ENCODE data around the gene ANK3. TPM values are rescaled to one million over a fixed set of nuclear protein-coding genes. Genes with fewer than 3 reads are reported as not detected.

ANK3 gene
- total and polyA plus RNA-seq, 2 donors (not counting 1 experiment from before 2014, with no cell fraction given) = 0.50 to 0.79 TPM

DNA sequence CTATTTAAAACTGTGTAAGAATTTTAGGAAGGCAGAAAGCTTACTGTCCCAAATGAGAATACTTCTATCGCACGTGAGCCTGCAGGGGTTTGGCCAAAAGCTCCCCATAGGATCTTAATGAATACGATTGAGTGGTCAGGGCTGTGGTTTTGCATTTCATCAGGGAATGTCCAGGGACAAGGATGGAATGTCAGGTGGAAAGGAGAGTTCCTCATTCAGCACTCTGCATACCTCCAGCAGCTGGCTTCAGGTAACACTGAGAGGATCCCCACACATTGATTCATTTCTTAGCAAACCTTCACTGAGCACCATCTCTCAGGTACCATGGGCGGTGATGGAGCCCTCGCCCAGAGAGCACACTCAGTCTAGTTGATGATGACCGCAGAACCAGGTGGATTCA is 27.2 kb downstream of the ANK3 start:
- Histone ChIP-seq H3K27me3 (ENCODE audit: control insufficient read depth, insufficient read depth, low read length) (peaks cover 2% of the 10 kb centered on the region), H3K79me2 (ENCODE audit: control insufficient read depth, insufficient read depth, low read length) (no peaks in the 10 kb centered on the region), H4K20me1 (ENCODE audit: control insufficient read depth, extremely low read depth, insufficient read depth, low read length) (no peaks in the 10 kb centered on the region), H3K36me3 (ENCODE audit: control insufficient read depth, insufficient read depth, low read length) (no peaks in the 10 kb centered on the region), H2AFZ (ENCODE audit: low read length) (no peak overlapping the region), H3K27ac (ENCODE audit: insufficient read depth, low read length) (no peak overlapping the region), H3K4me1 (ENCODE audit: control insufficient read depth, extremely low read depth, insufficient read depth, low read length) (no peaks in the 10 kb centered on the region), H3K4me2 (ENCODE audit: extremely low read depth, insufficient read depth, low read length) (no peak overlapping the region), H3K9me3 (ENCODE audit: control insufficient read depth, insufficient read depth, low read depth, low read length) (no peaks in the 10 kb centered on the region), H3K9ac (ENCODE audit: insufficient read depth, low read length) (no peak overlapping the region), H3K4me3 (replicated peaks in 1 of 4; ENCODE audit: control extremely low read depth in 1 of 4, insufficient read depth in 1 of 4, low read depth in 3 of 4, low read length in 4 of 4) (no peak overlapping the region)
- DNase-seq (ENCODE audit: low read depth in 2 of 2) = no peak
- TF ChIP-seq, protein P1, sequence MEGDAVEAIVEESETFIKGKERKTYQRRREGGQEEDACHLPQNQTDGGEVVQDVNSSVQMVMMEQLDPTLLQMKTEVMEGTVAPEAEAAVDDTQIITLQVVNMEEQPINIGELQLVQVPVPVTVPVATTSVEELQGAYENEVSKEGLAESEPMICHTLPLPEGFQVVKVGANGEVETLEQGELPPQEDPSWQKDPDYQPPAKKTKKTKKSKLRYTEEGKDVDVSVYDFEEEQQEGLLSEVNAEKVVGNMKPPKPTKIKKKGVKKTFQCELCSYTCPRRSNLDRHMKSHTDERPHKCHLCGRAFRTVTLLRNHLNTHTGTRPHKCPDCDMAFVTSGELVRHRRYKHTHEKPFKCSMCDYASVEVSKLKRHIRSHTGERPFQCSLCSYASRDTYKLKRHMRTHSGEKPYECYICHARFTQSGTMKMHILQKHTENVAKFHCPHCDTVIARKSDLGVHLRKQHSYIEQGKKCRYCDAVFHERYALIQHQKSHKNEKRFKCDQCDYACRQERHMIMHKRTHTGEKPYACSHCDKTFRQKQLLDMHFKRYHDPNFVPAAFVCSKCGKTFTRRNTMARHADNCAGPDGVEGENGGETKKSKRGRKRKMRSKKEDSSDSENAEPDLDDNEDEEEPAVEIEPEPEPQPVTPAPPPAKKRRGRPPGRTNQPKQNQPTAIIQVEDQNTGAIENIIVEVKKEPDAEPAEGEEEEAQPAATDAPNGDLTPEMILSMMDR (conservative IDR thresholded peaks at IDR 0.05 in 1 of 2, IDR thresholded peaks at IDR 0.05 in 1 of 2; ENCODE audit: low read depth in 1 of 2, low read length in 2 of 2) = no peak
- no peak for TF ChIP-seq EZH2 (IDR thresholded peaks at IDR 0.05; ENCODE audit: low read length, missing control alignments)

DNA sequence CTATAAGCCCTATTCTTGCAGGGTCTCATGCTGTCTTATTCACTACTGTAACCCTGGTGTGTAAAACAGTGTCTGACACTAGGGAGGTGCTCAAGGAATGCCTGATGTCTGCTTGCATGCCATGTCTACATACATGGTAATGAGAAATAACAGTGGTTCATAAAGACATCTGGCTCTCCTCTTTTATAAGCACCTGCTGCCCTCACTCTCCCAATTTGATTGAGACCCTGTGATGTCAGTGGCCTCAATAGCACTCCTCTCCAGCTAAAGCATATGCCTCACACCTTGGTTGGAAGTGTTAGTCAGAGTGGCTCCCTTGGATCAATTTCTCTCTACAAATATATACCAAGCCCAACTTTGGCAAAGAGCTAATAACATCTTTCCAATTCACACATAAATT is 30.6 kb downstream of the ANK3 start:
- Histone ChIP-seq H3K27ac (ENCODE audit: insufficient read depth, low read length) (no peak overlapping the region), H3K27me3 (ENCODE audit: control insufficient read depth, insufficient read depth, low read length) (peaks cover 2% of the 10 kb centered on the region), H3K9me3 (ENCODE audit: control insufficient read depth, insufficient read depth, low read depth, low read length) (no peaks in the 10 kb centered on the region), H3K4me2 (ENCODE audit: extremely low read depth, insufficient read depth, low read length) (no peak overlapping the region), H3K36me3 (ENCODE audit: control insufficient read depth, insufficient read depth, low read length) (no peaks in the 10 kb centered on the region), H3K79me2 (ENCODE audit: control insufficient read depth, insufficient read depth, low read length) (no peaks in the 10 kb centered on the region), H3K4me1 (ENCODE audit: control insufficient read depth, extremely low read depth, insufficient read depth, low read length) (no peaks in the 10 kb centered on the region), H4K20me1 (ENCODE audit: control insufficient read depth, extremely low read depth, insufficient read depth, low read length) (no peaks in the 10 kb centered on the region), H2AFZ (ENCODE audit: low read length) (no peak overlapping the region), H3K9ac (ENCODE audit: insufficient read depth, low read length) (no peak overlapping the region), H3K4me3 (replicated peaks in 1 of 4; ENCODE audit: control extremely low read depth in 1 of 4, insufficient read depth in 1 of 4, low read depth in 3 of 4, low read length in 4 of 4) (no peak overlapping the region)
- DNase-seq (ENCODE audit: low read depth in 2 of 2) = no peak
- no peak for TF ChIP-seq EZH2 (IDR thresholded peaks at IDR 0.05; ENCODE audit: low read length, missing control alignments)
- TF ChIP-seq, protein P1 (conservative IDR thresholded peaks at IDR 0.05 in 1 of 2, IDR thresholded peaks at IDR 0.05 in 1 of 2; ENCODE audit: low read depth in 1 of 2, low read length in 2 of 2) = no peak

DNA sequence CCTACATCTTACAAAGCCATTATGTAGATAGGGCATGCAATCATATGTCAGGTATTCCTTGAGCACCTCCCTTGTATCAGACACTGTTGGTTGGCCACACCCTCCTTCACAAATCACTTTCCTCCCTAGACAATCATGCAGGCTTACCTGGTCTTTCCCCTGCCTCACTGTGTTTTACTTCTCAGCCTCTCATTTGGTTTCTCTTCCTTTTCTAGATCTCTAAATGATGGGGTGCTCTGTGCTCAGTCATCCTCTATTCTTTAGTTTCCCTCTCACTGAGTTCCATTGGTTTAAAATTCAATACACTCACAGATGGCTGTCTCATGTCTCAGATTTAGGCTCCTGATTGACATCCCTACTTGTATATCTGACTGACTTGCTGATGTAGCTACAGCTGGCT is 31.4 kb downstream of the ANK3 start:
- H3K9ac ChIP-seq (ENCODE audit: insufficient read depth, low read length) = no peak overlapping the region
- no peaks in the 10 kb centered on the region for H4K20me1 ChIP-seq (ENCODE audit: control insufficient read depth, extremely low read depth, insufficient read depth, low read length)
- no peak for TF ChIP-seq EZH2 (IDR thresholded peaks at IDR 0.05; ENCODE audit: low read length, missing control alignments)
- TF ChIP-seq, protein P1 (conservative IDR thresholded peaks at IDR 0.05 in 1 of 2, IDR thresholded peaks at IDR 0.05 in 1 of 2; ENCODE audit: low read depth in 1 of 2, low read length in 2 of 2) = no peak
- no peak overlapping the region for H3K4me2 ChIP-seq (ENCODE audit: extremely low read depth, insufficient read depth, low read length)
- H3K4me3 ChIP-seq (replicated peaks in 1 of 4; ENCODE audit: control extremely low read depth in 1 of 4, insufficient read depth in 1 of 4, low read depth in 3 of 4, low read length in 4 of 4) = no peak overlapping the region
- no peak overlapping the region for H2AFZ ChIP-seq (ENCODE audit: low read length)
- peaks cover 2% of the 10 kb centered on the region for H3K27me3 ChIP-seq (ENCODE audit: control insufficient read depth, insufficient read depth, low read length)
- H3K79me2 ChIP-seq (ENCODE audit: control insufficient read depth, insufficient read depth, low read length) = no peaks in the 10 kb centered on the region
- DNase-seq (ENCODE audit: low read depth in 2 of 2) = no peak
- no peaks in the 10 kb centered on the region for H3K36me3 ChIP-seq (ENCODE audit: control insufficient read depth, insufficient read depth, low read length)
- peaks cover under 1% of the 10 kb centered on the region for H3K4me1 ChIP-seq (ENCODE audit: control insufficient read depth, extremely low read depth, insufficient read depth, low read length)
- no peak overlapping the region for H3K27ac ChIP-seq (ENCODE audit: insufficient read depth, low read length)
- H3K9me3 ChIP-seq (ENCODE audit: control insufficient read depth, insufficient read depth, low read depth, low read length) = no peaks in the 10 kb centered on the region

All from fibroblast of lung (primary cell).